Measurements from ENCODE around the gene SMIM12.

SMIM12 gene, protein sequence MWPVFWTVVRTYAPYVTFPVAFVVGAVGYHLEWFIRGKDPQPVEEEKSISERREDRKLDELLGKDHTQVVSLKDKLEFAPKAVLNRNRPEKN

DNA sequence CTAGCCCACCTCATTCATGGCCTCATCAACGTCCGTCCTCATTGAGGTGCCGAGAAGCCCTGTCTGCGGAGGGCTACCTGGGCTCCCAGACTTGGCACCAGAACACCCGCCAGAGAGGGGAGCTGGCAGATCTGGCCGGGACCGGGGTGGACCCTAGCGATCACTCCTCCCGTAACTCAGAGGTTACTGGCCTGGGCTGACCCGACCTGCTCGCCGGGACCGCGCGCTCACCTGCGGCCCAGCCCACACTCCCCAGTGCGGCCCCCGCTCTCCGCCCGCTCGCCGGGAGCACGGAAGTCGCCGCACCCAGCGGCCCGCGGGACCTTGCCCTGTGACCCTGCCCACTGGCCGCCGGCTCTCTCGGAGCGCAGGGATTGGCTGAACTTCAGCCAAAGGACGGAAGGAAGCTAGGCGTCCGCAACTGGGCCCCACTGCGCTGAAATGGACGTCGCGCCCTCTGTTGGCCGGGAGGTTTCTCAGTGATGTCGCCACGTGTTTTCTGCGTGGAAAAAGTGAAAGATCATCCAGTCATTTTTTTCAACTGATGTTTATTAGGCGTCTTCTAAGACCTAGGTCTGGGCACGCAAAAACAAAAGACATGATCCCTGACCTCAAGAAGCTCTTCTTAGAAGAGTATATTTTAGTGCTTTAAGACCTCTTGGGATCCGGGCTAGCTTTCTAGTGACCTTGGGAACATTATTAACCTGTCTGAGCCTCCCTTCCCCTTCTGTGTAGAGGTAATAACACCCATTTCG is at the start of gene SMIM12:
Gene SMIM12 (minus strand): TSS at position 304 of the 755 bp plus-strand sequence. CDS start 3,772 bp downstream, outside the sequence.
- peak; percentile 94 to 96 for DNase-seq

DNA sequence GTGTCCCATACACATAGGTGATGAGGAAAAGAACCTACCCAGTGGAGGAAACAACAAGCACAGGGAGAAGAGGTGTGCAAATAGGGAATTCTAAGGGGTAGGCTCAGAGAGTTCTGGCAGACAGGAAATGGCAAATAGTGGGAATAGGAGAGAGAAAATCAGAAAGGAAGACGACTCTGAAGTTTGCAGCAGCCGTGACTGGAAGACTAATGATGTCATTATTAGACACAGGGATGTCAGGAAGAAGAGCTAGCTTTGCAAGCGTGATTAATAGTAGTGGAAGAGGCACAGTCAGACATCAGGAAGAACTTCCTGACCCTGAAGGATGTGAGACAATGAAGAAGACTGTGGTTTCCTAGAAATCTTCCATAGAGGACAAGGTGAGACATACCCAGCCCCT is 48.8 kb upstream of the SMIM12 start:
- DNase-seq: no peak

DNA sequence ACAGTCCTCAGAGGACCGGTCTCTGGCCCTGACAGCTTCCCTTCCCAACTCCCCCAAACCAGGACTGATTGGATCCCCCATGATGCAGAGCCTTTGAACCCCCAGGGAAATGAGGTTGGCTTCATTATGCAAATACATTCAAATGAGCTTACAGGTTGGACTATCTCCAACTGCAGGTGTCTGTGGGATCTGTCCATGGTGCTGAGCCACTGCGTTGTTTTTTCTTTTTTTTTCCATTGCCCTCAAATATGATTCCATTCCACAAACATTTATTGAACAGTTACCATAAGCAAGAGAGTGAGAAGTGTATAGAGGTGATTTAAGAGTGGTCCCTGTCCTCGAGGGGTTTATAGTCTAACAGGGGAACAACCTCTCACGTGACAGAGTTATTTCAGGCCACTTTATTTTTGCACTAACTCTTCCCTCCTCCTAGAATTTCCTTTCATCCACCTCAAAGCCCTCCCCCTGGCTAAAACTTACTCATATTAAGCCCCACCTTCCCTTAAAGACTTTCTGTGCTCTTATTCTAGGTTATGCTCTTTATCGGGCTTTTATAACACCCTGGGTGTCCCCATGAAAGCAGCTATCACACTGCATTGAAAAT is 48.0 kb upstream of the SMIM12 start:
- no peak for DNase-seq

DNA sequence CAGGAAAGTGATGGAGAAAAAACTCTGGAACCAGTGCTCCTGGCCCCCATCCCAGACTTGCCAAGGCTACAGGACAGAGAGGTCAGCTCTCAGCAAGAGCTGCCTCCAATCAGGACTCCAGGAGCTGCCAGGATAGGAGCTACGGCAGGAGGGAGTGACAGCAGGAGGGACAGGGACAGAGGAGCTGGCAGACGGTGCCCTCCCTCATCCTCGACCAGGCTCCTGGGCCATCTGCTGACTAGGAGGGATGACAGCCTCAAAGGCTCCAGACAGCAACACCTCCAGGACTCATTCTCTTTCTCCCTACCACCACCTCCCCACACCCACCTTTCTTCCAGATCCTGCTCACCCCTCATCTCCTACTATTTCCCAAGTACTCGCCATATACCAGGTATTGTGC is 47.2 kb upstream of the SMIM12 start:
- DNase-seq: no peak

DNA sequence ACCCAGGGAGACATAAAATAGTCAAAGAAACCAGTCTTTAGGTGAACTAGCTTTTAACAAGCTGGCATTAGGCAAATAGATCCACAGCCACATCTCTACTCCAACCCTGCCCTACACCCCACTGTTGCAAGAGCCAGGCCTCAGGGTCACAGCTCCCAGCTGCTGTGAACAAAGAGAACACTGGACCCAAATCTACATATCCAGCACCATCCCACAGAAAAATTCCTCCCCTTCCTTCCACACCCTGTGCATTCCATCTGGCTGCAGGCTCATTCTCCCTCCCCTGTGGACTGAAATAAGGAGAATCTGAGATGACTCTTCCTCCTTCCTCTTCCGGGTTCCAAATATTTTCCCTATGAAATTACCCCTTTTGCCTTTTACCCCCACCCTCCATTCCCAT is 46.7 kb upstream of the SMIM12 start:
- no peak for DNase-seq

DNA sequence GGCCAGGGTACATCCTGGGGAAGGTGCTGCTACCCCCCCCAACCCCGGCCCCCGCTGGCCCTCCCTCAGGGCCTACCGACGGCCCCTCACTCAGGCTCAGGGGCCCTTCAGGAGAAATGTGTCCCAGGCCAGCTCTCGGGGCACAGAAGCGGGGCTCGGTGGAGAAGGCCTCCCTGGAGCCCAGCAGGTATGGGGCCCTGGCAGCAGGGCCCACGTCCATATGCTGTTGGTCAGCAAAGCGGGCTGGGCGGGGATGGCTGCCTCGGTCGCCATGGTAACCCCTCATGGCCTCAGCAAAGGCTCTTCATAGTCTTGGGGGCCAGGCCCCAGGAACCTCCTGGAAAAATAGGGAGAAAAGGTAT is 45.5 kb upstream of the SMIM12 start:
- DNase-seq: no peak

DNA sequence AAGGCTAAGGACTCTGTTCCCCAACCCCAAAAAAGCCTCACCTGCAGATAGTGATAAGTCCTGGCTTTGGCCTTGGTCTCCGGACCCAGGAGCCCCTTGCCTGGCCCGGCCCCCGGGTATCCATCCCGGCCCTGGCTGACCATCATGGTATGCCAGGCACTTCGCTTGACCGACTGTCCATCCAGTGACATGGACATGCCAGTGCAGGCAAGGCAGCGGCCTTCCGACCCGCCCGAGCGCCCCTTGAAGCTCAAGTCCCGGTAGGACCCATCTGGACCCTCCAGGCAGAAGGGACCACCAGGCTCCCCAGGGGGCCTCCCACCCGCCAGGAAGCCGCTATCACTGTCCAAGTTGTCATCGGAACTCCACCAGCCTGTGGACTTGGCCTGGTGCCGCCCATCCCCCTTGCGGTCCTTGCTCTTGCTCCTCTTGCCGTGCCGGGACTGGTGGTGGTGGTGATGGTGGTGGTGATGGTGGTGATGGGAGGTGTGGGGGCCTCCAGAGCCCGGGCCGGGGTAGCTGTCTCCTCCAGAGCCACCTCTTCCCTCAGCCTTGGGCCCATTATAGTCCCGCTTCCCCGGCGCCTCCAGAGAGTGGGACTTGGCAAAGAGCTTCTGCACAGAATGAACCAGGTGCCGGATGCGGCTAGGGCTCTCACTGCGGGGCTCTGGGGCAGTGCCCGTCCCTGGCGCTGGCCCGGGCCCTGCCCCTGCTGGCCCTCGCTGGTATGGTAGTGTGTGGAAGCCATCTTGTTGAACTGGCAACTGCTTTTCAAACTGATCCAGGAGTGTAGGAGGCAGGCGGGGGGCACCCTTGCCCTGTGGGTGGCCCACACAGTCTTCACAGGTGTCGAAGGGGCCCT is 44.9 kb upstream of the SMIM12 start:
- no peak for DNase-seq

DNA sequence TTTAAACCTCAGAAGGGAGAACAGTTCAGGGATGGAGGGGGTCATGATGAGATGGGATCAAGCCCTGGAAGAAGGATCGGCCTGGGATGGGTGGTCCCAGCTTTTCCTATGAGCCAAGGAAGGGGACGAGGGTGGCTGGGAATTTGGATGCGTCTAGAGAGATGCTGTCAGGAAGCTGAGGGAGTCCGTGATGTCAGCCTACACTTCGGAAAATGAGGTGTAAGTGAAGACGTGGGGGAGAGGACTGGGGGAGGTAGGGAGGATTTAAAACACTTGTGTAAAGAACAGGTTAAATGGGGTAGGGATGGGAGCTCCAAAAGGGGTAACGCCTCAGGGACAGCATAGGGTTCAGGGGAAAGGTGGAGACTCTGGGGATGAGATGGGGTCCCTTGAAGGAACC is 42.4 kb upstream of the SMIM12 start:
- DNase-seq: no peak

DNA sequence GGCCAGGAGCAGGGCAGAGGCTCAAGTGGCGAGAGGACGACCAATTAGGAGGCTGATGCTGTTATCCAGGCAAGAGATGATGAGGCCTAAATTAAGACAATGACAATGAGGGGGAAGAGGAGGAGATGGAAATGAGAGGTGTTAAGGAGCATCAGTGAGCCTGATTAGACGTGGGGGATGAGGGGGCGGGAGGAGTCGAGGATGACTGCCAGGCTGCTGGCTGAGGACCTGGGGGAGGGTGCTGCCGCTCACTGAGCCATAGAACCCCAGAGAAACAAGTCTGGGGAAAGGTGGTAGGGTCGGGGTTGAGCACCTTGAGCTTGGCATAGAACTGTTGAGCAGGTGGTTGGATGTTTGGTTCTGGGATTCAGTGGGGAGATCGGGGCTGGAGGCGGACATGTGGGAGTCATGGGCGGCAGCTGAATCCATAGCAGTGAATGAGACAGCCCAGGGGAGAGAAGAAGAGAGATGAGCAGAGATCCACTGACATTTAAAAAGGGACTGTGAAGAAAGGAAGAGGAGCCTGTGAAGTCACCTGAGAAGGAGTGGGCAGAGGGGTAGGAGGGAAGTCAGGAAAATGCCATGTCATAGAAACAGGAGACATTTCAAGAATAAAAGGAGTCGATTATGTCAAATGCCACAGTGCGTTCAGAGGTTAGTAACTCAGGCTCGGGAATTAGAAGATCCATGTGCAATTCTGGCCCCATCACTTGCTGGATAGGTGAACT is 41.4 kb upstream of the SMIM12 start:
- no peak for DNase-seq

DNA sequence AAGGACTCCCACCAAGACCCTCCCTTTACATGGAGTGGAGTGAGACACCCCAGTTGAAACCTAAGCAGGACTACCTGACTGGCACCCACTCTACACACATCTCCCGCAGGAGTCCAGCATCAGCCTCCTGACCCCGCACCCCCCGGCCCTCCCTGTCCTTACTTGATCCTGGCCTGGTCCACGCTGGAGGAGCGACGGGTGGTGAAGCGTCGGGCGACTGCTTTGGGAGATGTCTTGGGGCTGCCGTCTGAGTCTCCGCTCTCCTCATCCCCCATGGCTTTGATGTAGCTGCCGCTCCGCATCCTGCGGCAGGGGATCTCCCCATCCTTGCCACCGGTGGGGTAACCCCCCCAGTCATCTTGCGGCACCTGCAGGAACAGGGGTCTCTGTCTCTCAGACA is 40.4 kb upstream of the SMIM12 start:
- no peak for DNase-seq

DNA sequence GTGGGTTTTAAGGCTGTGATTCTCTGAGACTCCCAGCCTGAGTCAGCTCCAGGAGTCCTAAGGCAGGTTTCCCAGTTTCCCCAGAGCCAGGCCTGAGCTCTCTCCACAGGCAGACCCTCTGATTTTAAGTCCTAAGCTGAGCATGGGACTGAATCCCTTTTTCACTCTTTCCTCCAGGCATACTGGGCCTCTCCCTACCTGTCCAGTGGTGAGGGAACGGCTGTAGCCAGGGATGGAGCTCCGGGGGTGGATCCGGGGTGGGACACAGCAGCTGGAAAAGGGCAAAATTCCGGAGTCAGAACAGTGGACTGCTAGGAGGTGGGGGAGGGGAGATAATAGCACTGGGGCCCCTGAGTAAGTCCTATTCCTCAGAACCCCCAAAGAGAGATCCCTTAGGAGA is 39.9 kb upstream of the SMIM12 start:
- no peak for DNase-seq

DNA sequence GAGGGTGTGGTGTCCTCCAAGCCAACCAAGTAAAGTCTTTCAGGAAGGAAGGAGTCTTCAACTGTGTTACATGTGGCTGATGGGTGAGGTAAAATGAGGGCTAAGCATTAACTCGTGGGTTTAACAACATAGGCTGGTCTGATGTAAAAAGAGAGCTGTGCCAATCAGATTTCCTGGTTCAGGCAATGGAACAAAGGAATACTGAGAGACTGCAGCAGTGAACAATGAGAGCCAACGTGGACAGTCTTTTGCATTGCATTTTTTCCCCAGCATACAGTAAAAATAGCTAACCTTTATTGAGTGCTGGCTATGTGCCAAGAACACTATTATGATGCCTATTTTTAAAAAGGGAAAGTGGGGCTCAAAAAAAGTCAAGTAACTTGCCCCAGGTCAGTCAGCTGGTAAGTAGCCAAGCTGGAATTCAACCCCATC is 38.8 kb upstream of the SMIM12 start:
- DNase-seq: no peak

DNA sequence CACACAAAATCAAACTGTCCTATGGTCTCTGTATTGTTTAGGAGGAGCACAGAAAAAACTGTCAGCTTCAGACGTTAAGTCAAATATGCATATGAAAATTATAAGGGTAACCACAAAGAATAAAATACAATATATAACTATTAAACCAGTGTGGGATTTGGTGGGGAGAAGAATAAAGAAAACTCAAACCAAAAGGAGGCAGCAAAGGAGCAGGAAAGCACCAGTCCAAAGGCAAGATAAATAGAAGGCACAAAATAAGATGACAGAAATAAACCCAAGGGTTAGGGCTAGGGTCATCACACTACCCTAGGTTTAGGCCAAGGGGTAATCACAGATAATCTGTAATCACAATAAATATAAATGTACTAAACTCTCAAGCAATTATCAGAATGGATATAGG is 37.1 kb upstream of the SMIM12 start:
- no peak for DNase-seq

DNA sequence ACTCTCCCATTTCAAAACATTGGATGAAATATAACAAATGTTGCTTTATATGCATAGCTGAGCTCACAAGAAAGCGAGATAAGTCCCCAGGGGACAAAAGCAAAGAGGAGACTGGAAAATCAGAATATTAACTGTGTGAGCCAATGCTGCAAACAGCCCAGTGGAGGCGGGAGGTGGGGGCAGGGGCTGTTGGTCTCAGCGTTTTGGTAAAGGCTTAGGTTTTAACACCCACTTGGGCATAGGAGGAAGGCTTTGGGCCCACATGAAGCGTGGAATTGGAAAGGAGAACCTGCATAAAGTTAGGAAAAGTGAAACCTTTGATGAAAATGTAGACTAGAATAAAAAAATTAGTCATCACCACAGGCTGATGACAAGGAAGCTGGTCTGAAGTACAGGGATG is 30.2 kb upstream of the SMIM12 start:
- no peak for DNase-seq

DNA sequence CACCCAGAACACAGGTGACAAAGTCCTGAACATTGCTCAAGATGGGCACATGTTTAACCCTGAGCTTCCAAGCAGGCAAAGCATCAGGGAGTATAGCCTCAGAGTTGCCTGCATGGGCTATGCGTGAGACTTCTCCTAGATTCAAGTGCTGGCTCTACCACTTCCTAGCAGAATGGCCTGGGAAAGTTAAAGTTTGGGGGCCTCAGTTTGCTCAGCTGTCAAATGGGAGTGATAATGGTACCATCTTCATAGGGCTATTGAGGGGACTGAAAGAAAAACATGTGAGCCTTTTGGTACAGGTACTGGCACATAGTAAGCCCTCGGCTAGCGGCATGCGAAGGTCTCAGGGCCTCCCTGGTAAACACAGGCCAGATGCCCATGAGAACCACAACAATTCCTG is 28.0 kb upstream of the SMIM12 start:
- DNase-seq: no peak

DNA sequence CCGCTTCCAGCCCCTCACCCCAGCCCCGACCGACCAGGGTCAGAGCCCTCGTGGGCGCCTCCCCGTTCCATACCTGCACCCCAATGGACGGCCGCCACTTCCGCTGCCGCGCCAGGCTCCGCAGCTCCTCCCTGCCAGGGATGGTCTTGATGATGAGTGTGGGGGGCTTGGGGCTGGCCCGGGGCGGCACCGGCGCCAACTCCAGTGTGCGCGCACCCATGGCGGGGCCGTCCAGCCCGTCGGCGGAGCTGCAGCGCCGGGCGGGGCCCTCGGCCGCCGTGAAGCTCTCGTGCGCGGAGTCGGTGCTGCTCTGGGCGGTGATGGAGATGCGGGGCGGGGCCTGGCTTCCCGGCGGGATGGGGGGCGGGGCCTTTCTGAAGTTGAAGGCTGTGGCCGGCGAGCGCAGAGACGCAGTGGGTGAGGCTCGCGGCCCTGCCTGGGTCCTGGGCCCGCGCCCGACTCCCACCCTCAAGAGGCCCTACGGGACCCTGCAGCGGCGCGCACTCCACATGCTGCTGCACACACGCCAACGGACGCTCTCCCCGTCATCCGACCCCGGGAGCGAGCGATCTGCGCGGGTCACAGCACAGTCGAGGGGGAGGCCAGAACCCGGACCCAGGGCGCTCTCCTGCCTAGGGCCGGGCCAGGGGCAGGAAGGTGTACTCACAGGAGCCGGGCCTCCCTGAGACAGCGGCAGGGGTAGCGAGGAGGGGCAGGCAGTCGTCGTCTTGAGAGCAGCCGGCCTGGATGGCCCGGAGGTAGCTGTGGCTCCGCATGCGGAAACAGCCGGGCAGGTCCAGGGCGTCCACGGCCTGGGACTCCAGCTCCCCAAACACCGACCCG is 26.1 kb upstream of the SMIM12 start:
- peak; percentile 78 to 80 for DNase-seq

DNA sequence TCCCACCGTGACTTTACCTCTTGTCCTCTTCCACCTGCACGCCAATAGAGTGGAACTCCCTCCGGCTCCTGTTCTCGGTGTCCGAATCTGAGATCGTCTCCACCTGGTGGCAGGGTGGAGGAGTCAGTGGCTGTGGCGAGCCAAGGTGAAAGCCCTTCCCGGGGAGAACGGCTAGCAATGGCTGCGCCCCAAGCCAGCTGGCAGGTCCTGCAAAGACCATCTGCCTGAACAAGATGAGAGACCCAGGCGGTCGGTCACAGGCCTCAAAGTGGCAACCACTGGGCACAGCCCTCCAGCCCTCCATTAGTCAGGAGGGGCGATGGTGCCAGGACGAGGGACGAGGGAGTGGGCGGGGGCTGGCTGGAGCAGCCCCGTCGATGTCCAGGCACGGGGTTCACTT is 25.4 kb upstream of the SMIM12 start:
- DNase-seq: no peak

DNA sequence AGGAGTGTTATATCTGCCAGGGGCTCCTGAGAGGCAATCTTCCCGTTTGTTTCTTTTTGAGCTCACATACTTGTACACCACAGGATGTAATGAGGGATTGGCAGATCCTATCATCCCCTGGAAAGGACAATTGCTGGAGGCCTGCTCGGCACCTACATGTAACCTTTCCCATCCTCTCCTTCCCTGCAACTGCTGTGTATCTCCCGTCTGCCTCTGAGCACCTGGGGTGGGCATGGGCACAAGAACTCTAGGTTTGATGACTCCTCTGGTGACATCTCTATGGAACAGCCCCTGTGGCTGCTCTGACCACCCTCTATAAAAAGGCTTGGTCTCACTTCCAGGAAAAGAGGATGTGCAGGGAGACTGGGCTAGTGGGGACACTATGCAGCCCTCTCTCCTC is 25.0 kb upstream of the SMIM12 start:
- DNase-seq: no peak

DNA sequence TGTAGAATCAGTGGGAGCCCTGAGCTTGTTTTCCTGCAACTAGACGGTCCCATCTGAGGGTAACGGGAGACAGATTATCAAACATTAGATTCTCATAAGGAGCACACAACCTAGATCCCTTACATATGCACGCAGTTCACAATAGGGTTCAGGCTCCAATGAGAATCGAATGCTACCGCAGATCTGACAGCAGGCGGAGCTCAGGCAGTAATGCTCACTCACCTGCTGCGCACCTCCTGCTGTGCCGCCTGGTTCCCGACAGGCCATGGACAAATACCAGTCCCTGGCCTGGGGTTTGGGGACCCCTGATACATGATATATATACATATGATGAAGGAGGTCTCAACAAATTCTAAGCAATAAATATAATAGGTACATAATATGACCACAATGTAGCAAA is 19.7 kb upstream of the SMIM12 start:
- DNase-seq: no peak

DNA sequence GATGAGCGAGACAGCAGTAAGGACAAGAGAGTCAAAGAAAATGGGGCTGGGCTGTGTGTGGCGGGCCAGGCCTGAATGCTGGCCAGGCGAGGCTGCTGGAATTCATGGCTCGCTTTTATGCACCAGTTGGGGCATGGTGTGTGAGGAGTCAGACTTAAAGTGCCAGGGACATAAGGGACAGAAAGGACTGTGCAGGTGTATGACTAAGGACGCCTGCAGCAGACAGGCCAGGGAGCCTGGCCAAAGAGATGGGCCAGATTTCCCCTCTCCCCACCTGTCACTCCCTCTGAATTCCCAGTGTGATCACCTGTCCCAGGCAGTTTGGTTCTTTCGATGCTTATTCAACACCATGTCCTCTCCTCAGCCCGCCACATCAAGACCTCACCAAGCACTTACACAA is 16.9 kb upstream of the SMIM12 start:
- no peak for DNase-seq

DNA sequence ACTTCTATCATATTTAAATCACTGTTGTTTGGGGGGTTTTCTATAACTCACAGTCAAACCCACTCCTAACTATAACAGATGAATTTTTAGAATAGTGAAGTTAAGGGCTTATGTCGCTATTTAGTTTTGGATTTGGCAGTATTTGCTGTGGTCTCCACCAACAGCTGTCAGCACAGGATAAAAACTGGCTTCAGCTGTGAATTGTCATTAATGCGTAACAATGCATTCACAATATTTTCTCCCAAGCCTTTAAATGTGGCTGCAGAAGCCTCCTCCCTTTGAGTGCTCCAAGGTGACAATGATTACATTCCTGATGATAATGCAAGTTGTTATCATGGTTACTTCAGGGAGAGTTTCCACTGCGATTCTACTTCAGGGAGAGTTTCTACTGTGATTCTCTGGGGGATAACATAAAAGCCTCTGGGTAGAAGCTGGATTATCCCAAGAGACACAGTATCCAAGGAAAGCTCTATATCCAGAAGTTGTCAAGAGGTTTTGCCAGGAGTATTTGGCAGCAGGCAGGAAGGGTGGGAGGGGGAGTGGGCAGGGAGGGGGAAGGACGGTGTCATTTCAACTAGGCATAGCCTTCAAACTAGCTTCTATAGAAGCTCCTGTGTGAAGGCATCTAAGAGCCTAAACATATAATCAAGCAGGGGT is 14.9 kb upstream of the SMIM12 start:
- no peak for DNase-seq

DNA sequence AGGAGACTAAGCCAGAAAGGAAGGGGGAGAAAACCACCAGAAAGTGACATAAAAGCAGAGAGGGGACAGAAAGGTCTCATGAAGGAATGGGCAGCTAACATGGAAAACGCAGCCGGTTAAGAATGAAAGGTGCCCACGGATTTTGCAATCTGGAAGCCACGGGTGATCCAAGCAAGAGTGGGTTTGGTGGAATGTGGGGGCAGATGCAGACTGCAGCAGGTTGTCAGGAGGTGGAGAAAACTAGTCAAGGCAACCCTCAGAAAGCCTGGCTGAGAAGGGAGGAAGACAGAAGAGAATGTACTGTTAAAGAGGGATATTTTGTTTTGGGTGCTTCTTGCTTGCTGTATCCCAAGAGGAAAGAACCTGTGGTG is 12.6 kb upstream of the SMIM12 start:
- no peak for DNase-seq

Measured in activated CD4-positive, alpha-beta T cell treated with anti-CD3 and anti-CD28 coated beads, Interleukin-2, amount 50 U/mL, for 48 hours (primary cell).